Activated CD4-positive, alpha-beta T cell treated with anti-CD3 and anti-CD28 coated beads for 4 hours (primary cell): ENCODE results near the gene LRIG1.

Experiments used
- DNase-seq, 2 donors: peaks; one replicate each; pipeline ENCODE4 v3.0.0-alpha.2; 2020

Gene LRIG1

DNA sequence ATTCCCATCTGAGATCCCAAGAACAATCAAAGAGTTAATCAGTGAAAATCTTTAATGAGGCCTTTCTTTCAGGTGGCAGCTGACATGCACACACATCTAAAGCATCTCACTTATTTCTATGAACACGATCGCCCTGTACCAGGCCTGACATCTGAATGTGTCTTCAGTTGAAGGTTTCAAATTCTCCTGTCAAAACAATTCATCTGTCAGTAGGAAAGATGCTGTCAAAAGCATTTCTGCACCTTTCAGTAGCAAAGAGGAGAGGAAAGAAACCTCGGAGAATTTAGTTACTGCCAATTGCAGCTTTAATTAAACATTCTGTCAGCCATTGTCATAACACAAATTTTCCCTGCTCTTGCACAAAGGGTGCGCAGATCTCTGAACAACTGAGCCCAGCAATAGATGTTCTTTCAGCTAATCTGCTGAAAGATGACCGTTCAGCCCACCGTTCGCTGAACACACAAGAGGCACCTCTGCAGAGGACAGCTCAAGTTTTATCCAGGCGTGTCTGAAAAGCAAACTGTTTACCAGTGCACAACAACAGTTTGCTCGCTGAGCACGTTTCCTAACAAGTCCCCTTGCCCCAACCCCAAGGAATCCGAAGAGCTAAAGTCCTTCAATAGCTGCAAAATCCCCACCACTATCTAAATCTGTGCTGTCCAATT lies 34.1 kb downstream of the LRIG1 start:
- DNase-seq = no peak

- DNase-seq = no peak
Measured at GRCh38 chr3:66465587-66465986, 35.2 kb downstream of the LRIG1 start.

DNA sequence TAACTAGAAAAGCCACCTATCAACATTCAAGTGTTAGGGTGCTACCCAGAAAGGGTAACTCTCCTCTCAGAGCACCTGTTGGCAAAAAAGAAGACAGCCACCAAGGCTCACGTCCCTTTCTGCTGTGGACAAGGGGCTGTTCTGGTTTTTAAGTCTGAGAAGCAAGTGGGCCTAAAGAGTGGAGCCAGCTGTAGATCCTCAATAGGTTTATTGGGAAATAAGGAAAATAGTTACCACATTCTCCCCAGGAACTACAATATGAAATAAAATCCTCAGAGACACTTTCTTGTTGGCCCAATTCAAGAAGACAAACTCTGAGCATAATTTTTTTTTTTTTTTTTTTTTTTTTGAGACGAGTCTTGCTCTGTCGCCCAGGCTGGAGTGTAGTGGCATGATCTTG lies 35.8 kb downstream of the LRIG1 start:
- DNase-seq = no peak

- DNase-seq = no peak
Measured at GRCh38 chr3:66464512-66464894, 36.3 kb downstream of the LRIG1 start.

GRCh38 chr3:66463730-66464511 lies 36.9 kb downstream of the LRIG1 start:
- no peak for DNase-seq

DNA sequence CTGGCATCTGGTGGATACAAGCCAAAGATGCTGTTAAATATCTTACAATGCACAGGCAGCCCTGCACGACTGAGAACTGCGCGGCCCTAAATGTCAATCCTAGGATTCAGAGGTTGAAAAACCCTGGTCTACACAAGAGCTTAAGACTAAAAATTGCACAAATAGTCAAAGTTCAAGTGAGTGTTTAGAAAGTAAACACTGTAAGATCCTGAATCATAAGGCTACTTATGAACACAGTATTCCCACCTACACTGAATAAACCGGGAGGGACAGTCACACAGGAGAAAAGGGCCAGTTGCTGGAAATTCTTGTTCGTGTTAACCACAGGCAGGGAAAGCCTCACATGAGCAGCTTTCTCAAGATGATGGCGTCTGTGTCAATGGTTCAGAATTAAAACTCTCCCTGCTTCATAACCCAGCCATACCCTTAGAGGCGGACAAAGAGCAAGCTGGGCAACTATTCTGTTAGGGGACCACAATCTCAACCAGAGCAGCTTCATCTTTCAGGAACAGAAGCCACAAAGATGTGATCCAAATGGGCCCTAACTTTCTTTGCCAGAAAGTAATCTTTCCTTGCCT lies 37.7 kb downstream of the LRIG1 start:
- no peak for DNase-seq

- no peak for DNase-seq
Measured at GRCh38 chr3:66457252-66457651, 43.6 kb downstream of the LRIG1 start.

- no peak for DNase-seq
Measured at GRCh38 chr3:66456711-66457173, 44.1 kb downstream of the LRIG1 start.

DNA sequence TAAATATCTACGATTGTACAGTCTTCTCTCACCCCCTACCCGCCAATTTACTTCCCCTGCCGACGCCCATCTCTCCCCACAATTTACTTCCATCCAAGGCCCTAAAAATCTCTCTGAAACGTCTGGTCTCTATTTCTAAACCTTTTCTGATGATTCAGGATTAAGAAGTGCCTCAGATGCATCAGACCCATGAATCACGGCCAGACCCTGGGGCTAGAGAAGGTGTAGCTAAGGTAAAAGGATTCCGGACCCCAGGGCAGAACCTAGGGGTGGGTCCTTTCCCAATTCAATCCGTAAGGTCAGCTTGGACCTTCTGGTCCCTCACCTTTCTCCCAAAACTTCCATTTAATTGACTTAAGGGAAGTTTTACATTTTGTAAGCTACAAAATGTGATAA lies 46.4 kb downstream of the LRIG1 start:
- no peak for DNase-seq

DNA sequence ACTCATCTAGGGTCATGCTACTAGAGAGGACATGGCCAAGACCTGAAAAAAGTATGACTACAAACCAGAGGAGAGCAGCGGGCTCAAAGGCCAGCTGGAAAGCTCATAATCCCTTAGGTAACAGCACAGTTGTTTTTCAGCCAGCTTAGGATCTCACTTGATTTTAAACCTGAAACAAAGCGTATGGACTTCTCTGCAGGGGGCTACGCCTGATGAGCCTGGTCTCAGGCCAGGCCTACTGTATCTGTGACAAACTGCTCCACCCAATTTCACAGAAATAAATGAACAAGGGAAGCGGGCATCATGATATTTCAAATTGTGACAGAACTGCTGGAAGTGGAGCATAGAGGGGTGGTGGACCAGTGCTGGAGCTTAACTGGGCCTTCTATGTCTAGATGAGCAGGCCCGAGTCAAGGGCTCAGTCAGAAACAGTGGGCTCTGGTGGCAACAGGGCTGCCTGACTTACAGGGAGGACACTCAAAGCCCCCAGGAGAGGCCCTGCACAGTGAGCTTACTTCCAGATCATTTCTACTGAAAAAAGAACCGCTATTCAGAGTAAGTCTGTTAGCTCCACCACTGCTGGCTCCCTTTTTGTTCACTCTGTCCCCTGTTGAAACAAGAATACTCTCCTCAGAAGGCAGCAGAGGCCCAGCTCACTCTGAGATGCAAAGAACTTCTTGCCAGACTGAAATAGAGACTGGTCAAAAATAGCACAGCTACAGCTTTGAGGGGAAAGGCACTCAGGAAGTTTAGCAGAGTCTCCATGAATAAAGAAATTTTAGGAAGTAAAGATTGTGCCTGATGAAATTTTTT lies 47.0 kb downstream of the LRIG1 start:
- DNase-seq = no peak

GRCh38 chr3:66452303-66453011 lies 48.4 kb downstream of the LRIG1 start:
- no peak for DNase-seq

DNA sequence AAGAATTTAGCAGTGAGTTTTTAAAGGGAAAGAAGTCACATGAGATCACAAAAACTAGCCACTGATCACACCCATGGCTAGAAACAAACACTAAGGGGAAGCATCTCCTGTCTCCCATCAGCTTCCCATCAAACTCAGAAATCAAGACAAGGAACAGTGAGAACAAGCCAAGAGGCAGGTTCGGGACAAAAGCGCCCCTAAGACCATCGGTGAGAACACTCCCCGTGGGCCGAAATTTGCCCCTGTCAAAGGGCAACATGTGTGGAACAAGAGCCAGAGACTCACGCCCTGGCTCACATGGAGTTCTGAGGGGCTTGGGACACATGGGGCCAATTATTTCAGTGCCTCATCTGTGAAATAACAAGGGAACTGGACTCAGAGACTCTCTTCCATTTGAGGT lies 49.1 kb downstream of the LRIG1 start:
- no peak for DNase-seq

- no peak for DNase-seq
Measured at GRCh38 chr3:66450390-66451022, 50.3 kb downstream of the LRIG1 start.

GRCh38 chr3:66449411-66449974 lies 51.3 kb downstream of the LRIG1 start:
- no peak for DNase-seq

GRCh38 chr3:66444146-66444644 lies 56.6 kb downstream of the LRIG1 start:
- no peak for DNase-seq

DNA sequence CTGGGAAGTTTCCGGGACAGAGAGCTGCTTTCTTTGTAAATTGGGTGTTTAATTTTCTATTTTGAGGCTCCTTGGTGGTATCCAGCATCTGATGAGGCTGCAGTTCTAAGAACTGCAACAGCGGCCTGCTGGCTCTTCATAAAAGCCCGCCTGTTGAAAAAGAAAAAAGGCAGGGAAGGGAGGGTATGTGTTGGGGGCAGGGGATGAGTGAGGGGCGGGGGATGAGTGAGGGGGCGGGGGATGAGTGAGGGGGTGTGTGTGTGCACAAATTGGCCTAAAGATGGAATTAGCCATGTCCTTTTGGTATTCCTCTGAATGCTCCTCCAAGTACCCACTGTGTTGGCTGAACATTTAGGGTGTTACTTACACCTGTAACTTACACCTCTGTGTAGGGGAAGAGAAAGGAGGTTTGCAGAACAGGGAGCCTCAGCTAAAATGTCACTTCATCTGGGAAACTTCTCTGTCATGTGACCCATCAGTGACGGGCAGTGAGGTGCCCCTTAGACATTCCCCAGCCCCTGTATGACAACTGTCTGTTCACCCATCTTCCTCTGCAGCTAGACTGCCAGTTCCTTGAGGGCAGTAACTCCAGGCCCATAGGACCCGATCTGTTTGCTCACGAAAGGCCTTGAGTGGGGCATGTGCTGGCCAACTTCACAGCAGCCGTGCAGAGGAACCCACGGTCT lies 57.6 kb downstream of the LRIG1 start:
- DNase-seq = no peak

DNA sequence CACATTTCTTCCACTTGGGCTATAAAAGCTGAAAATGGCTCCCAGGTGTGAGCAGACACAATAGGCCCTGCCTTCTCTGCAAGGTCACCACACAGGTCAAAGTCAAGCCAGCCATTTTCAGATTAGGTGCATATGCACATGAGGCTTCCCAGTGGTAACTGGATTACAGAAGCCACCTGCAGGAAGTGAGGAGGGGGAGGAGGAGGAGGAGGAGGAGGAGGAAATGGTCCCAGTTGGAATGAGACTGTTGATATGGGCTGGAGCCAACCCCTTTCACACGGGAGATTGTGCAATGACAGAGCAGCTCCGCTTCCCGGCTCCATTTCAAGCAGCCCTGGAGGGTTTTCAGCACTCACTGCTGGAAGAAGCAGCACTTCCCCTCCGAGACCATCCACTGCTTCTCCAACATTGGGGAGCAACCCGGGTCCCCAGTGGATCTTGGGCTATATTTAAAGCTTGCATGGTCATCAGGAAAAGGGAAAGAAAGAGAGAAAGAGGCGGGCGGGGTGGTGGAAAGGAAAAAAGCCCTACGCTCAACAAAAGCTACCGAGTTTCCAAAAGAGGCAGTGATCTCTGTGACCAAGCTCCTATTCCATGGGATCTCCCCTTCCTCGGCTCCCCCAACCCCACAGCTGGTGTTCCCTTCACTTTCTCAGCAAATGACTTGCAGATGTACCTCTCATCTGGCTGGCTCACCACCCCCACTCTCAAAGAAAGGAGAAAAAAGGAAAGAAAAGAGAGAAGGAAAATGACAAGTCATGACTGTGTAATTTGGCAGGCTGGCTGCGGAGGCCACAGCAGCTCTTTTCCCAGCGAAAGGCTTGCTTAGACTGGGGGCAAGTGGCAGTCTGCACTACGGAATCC lies 58.3 kb downstream of the LRIG1 start:
- no peak for DNase-seq

- no peak for DNase-seq
Measured at GRCh38 chr3:66441692-66442091, 59.1 kb downstream of the LRIG1 start.

- DNase-seq = no peak
Measured at GRCh38 chr3:66441129-66441528, 59.7 kb downstream of the LRIG1 start.
